Astrocyte of the spinal cord (primary cell): ENCODE data around the gene KCNV2.

Experiments used
- DNase-seq: peaks from one replicate; pipeline ENCODE4 v3.0.0; 2011; ENCODE audit warnings: low read depth, low spot score
- H3K4me3 ChIP-seq: 2 replicates; pipeline ENCODE4 v1.5.1; 2011; ENCODE audit warnings: low read depth, mild to moderate bottlenecking, low read length, moderate library complexity
- in situ Hi-C: cut with HindIII; loops from 2 replicates; pipeline ENCODE4 v1.10.0; 2017; ENCODE audit warnings: low sequenced_read_pairs
- TF ChIP-seq, protein P1 (sequence below): IDR thresholded peaks from 2 replicates; pipeline ENCODE4 v1.5.1; 2012; ENCODE audit warnings: low read depth, mild to moderate bottlenecking, low read length, inconsistent platforms

Gene KCNV2

GRCh38 chr9:2745560-2746380 is 28.5 kb downstream of the KCNV2 start:
- TF ChIP-seq, protein P1, sequence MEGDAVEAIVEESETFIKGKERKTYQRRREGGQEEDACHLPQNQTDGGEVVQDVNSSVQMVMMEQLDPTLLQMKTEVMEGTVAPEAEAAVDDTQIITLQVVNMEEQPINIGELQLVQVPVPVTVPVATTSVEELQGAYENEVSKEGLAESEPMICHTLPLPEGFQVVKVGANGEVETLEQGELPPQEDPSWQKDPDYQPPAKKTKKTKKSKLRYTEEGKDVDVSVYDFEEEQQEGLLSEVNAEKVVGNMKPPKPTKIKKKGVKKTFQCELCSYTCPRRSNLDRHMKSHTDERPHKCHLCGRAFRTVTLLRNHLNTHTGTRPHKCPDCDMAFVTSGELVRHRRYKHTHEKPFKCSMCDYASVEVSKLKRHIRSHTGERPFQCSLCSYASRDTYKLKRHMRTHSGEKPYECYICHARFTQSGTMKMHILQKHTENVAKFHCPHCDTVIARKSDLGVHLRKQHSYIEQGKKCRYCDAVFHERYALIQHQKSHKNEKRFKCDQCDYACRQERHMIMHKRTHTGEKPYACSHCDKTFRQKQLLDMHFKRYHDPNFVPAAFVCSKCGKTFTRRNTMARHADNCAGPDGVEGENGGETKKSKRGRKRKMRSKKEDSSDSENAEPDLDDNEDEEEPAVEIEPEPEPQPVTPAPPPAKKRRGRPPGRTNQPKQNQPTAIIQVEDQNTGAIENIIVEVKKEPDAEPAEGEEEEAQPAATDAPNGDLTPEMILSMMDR, result no peak
- in situ Hi-C loops, result no loop called here

GRCh38 chr9:2749485-2749884 is 32.2 kb downstream of the KCNV2 start:
- H3K4me3 ChIP-seq, result no peak overlapping the region
- in situ Hi-C loops, result no loop called here
- TF ChIP-seq, protein P1, result no peak
- DNase-seq, result no peak

More at GRCh38 chr9:2745560-2746380, 28.5 kb downstream of the KCNV2 start:
- no peak for DNase-seq
- no peak overlapping the region for H3K4me3 ChIP-seq

DNA sequence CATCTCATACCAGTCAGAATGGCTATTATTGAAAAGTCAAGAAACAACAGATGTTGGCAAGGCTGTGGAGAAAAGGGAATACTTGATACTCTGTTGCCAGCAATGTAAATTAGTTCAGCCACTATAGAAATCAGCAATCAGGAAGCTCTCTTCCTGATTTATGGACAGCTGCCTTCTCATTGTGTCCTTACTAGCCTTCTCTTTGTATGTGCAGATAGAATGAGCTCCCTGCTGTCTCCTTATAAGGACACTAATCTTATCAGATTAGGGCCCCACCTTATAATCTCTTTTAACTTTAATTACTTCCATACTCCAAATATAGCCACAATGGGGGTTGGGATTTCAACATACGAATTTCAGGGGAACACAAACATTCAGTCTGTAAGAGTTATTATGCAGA is 38.0 kb downstream of the KCNV2 start:
- H3K4me3 ChIP-seq, result no peak overlapping the region
- no peak for DNase-seq
- TF ChIP-seq, protein P1, result no peak
- in situ Hi-C loops, result no loop called here

DNA sequence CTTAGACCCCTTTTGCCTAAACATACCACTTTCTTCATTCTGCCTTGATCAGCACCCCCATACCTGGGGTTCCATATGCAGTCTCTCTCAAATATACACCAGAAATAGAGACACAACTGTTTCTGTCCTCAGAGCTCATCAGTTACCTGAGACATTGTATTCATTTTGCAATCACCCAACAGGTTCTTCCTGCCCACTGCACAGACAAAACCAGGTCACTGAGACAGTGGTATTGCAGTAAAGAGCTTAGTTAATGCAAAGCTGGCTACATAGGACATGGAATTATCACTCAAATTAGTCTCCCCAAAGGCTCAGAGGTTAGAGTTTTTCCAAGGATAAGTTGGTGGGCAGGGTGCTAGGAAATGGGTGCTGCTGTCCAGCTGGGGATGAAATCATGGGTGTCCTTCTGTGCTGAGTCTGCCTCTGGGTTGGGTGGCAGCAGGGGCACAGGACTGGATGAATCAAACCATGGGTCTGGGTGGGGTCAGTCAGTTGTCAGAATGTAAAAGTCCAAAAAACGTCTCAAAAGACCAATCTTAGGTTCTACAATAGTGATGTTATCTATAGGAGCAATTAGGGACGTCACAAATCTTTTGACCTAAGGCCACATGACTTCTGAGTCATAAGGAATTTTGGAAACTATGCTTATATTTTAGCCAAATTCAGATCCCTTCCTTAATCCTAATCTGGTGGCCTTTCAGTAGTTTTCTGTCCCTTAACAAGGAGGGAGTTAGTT is 41.0 kb downstream of the KCNV2 start:
- no peak overlapping the region for H3K4me3 ChIP-seq
- TF ChIP-seq, protein P1, result no peak
- in situ Hi-C loops, result no loop called here
- no peak for DNase-seq

DNA sequence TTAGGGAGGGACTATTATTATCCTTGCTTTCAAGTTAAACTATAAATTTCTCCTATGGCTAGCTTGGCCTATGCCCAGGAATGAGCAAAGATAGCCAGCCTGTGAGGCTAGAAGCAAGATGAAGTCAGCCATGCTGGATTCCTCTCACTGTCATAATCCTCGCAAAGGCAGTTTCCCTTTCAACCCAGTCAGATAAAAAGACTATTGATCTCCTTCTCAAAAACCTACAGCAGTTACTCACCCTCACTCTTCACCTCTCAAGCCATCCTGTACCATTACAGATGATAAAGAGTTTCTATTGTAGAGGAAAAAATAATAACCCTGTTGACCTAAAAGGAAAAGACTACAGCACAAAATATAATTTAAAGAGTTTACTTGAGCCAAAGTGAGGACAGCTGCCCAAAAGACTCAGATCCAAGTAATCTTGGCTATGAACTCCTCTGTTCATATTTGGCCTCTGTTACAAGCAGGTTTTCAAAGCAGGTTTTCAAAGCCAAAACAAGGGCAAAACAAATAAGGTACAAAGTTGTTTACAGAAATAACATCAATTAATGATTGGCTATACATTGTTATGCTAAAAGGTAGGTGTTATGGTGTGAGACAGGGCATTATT is 41.7 kb downstream of the KCNV2 start:
- no peak for DNase-seq
- TF ChIP-seq, protein P1, result no peak
- H3K4me3 ChIP-seq, result no peak overlapping the region
- in situ Hi-C loops, result no loop called here

GRCh38 chr9:2761424-2761823 is 44.1 kb downstream of the KCNV2 start:
- in situ Hi-C loops, result no loop called here
- DNase-seq, result no peak
- TF ChIP-seq, protein P1, result no peak
- no peak overlapping the region for H3K4me3 ChIP-seq
